ENCODE results near the gene BCAR1.

- TF ChIP-seq CTCF (IDR thresholded peaks at IDR 0.05) = no peak
- no peak for TF ChIP-seq SIN3A (IDR thresholded peaks at IDR 0.05; ENCODE audit: borderline replicate concordance, insufficient read depth, low read depth, low read length)
- no peak for TF ChIP-seq REST (IDR thresholded peaks at IDR 0.05; ENCODE audit: insufficient read depth in 1 of 2, low read depth in 2 of 2, low read length in 1 of 2)
- no peak for TF ChIP-seq TCF7L2 (IDR thresholded peaks at IDR 0.05; ENCODE audit: low read depth, low read length)
- no peak for TF ChIP-seq POLR2AphosphoS5 (IDR thresholded peaks at IDR 0.05; ENCODE audit: low read depth, low read length)
Observed at GRCh38 chr16:75296606-75297005, 45.2 kb upstream of the BCAR1 start.

Data from Panc1 (cell line).